Transverse colon (tissue), 4 donors: ENCODE results near the gene SHISAL1. TPM values are rescaled to one million over a fixed set of nuclear protein-coding genes. Genes with fewer than 3 reads are reported as not detected.

ENCODE experiments used
- DNase-seq: peaks from one replicate; pipeline ENCODE4 v3.0.0-alpha.2; 2019
- H3K27ac ChIP-seq, 4 donors: fragments of 200-600 bp; sonication (generic); 2 replicates each; pipeline ENCODE4 v1.5.1; 2016 to 2018; ENCODE audit warnings: inconsistent platforms in 4 of 4
- H3K27me3 ChIP-seq: fragments of 200-600 bp; sonication (generic); 2 replicates; pipeline ENCODE4 v1.5.1; 2017; ENCODE audit warnings: inconsistent platforms
- H3K36me3 ChIP-seq, 4 donors: fragments of 200-600 bp; sonication (generic); 2 replicates each; pipeline ENCODE4 v1.5.1; 2017 to 2019; ENCODE audit warnings: inconsistent platforms in 4 of 4
- H3K4me1 ChIP-seq, 4 donors: fragments of 200-600 bp; sonication (generic); 2 replicates each; pipeline ENCODE4 v1.5.1; 2017 to 2020; ENCODE audit warnings: inconsistent platforms in 4 of 4
- H3K4me3 ChIP-seq, 4 donors: fragments of 200-600 bp; sonication (generic); 1 replicate in 1 of 4; 2 replicates in 3 of 4; pipeline versions ENCODE4 v1.5.1 to v1.6.1; 2017 to 2019; ENCODE audit warnings: inconsistent platforms in 4 of 4
- H3K9me3 ChIP-seq, 2 donors: fragments of 200-600 bp; sonication (generic); 2 replicates each; pipeline ENCODE4 v1.5.1; 2017 to 2019; ENCODE audit warnings: inconsistent platforms in 2 of 2
- EP300 ChIP-seq: sonication (generic); formaldehyde crosslinking; IDR thresholded peaks from one replicate; pipeline ENCODE4 v1.6.1; 2017; ENCODE audit warnings: antibody characterized with exemption, low read depth
- POLR2A ChIP-seq: fragments of 450-650 bp; IDR thresholded peaks from one replicate; pipeline ENCODE4 v1.6.1; 2016; ENCODE audit warnings: antibody characterized with exemption, mild to moderate bottlenecking, moderate library complexity
- POLR2AphosphoS5 ChIP-seq, 3 donors: sonication (generic); formaldehyde crosslinking; IDR thresholded peaks; one replicate each; pipeline ENCODE4 v1.6.1; 2016; ENCODE audit warnings: antibody characterized with exemption in 3 of 3
- WGBS, 2 donors: methylation state at CpG; one replicate each; pipeline ENCODE4 v1.1.5; 2018; ENCODE audit warnings: low coverage in 1 of 2; 5-methylcytosine and 5-hydroxymethylcytosine counted together
- in situ Hi-C, 4 donors: fragments of 200-750 bp; cut with MboI; loops; one replicate each; pipeline versions ENCODE4 v1.15.0 to v1.15.1; 2017; ENCODE audit warnings: low sequenced_read_pairs in 3 of 4, low pct_ligation_motif_present in 1 of 4, low pct_unique_long_range_greater_than_20kb in 1 of 4
- intact Hi-C: fragments of 100-400 bp; cut with DNase I; formaldehyde crosslinking; loops from one replicate; pipeline ENCODE4 v1.15.1; 2023; ENCODE audit warnings: low total_unique reads
- total RNA-seq, 4 donors: library from RNA; depleted of rRNA; stranded (reverse); fragments of >200 nt; gene quantifications; one replicate each; pipeline ENCODE4 v1.1.0, GENCODE V29; 2016
- TF ChIP-seq, protein P1 (sequence below), 5 experiments: fragments of 200-600 bp in 3 of 5; fragments of 450-650 bp in 2 of 5; sonication (generic) in 3 of 5; IDR thresholded peaks; 1 replicate in 2 of 5; 2 replicates in 3 of 5; pipeline ENCODE4 v1.5.1; 2016 to 2017; ENCODE audit warnings: antibody characterized with exemption in 5 of 5, inconsistent platforms in 3 of 5, mild to moderate bottlenecking in 2 of 5, moderate library complexity in 1 of 5

Gene SHISAL1
- total RNA-seq, 4 donors from 2014 or later = 1.9 to 4.6 (median 3.2) TPM

DNA sequence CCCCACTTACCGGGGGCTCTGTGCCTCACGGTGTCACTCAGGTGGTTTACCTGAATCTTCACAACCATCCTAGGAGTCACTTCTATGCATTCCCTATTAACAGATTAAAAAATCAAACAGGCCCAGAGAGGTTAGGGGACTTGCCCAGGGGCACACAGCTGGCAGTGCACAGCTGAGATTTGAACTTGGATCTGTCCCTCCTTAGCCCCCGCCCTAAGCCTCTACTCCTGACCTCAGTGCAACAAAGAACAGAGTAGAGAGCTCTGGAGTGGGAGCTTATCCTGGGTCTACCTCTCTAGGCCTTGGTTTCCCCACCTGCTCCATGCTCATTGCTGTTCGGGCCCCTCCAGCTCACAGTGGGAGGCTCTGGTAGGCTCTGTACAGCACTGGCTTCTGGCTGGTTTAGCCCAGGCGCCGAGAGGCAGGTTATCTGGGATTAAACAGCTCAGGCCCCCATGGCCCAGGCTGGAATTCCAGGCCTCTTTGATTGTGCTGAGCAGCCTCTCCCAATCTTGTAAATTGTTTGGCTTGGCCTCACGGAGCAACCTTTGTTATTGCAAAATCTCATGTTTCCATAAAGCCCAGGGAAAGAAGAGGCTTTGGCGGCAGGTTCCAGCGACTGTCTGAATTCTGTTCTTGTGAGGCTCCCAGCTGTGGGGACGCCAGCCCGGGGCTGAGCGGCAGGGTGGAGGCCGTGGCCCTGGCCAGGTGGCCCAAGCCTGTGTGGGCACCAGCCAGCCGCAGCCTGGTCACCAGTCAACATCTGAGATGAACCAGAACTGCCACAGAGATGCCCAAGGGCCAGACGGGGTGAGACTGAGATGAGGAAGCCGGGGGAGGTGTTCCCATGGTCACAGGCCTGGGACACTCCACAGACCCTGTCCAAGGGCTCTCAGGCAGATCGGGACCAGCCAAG, 28.9 kb upstream of the SHISAL1 start:
- intact Hi-C loops = no loop called here
- 59% methylated on average over 16 of the region's 17 CpGs; no CpG with 5 or more reads in 1 of the 2 donors for WGBS, 2 donors
- Histone ChIP-seq H3K4me1 (peaks cover 0 to 7% (median 4%) of the 10 kb centered on the region in 4 donors), H3K27ac (peak overlapping the region; percentile 56 to 86 (median 70)), H3K4me3 (no peak overlapping the region), H3K36me3 (no peaks in the 10 kb centered on the region), H3K27me3 (no peaks in the 10 kb centered on the region), H3K9me3 (no peaks in the 10 kb centered on the region)
- TF ChIP-seq POLR2A (no peak), EP300 (no peak), POLR2AphosphoS5 (IDR thresholded peaks at IDR 0.05) (no peak)
- TF ChIP-seq, protein P1, sequence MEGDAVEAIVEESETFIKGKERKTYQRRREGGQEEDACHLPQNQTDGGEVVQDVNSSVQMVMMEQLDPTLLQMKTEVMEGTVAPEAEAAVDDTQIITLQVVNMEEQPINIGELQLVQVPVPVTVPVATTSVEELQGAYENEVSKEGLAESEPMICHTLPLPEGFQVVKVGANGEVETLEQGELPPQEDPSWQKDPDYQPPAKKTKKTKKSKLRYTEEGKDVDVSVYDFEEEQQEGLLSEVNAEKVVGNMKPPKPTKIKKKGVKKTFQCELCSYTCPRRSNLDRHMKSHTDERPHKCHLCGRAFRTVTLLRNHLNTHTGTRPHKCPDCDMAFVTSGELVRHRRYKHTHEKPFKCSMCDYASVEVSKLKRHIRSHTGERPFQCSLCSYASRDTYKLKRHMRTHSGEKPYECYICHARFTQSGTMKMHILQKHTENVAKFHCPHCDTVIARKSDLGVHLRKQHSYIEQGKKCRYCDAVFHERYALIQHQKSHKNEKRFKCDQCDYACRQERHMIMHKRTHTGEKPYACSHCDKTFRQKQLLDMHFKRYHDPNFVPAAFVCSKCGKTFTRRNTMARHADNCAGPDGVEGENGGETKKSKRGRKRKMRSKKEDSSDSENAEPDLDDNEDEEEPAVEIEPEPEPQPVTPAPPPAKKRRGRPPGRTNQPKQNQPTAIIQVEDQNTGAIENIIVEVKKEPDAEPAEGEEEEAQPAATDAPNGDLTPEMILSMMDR (IDR thresholded peaks at IDR 0.05) = no peak
- in situ Hi-C loops = no loop called here
- DNase-seq = peak; percentile 16

DNA sequence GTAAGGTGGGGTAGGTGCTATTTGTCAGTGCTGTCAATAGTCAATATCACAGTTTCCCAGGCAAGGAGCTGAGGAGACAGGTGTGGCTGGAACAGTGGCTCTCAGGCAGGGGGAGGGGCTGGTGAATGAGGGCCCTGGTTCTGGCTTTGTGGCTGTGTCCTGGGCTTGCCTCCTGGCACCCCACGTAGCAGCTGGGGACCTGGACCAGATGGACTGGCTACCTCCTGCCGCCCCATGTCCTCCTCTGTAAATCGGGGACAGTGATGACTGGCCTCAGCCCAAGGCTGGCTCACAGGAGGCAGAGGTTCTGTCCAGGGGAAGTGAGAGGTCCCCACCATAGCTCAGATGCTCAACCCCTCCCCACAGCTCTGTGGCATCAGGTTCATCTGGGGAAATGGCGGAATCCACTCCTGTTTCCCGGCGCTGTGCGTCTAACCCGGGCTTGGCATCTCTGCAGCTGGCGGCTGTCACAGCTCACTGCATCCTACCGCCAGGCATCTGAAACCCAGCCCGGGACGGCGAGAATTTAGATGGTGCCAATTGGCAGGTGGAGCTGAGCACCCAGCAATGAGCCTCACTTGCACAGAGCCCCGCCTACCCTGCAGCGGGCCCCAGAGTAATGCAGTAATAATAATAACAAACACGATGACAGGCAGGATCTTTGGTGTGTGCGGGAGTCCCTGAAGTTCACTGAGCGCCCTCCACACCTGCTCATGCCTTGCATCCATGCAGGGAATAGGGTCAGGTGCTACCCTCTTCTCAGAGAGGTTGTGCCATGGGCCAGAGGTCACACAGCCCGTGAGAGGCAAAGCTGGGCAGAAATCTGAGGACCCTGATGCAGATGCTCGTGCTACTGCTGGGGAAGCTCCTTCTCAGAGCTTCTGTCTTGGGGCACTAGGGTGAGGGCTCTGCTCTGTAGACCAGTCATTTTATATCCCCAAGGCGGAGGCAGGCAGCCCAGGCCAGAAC, 27.8 kb upstream of the SHISAL1 start:
- Histone ChIP-seq H3K27ac (peak overlapping the region in 1 of 4 donors; percentile 86), H3K36me3 (no peaks in the 10 kb centered on the region), H3K4me3 (no peak overlapping the region), H3K27me3 (no peaks in the 10 kb centered on the region), H3K4me1 (peaks cover 0 to 7% (median 4%) of the 10 kb centered on the region in 4 donors), H3K9me3 (no peaks in the 10 kb centered on the region)
- no peak for DNase-seq
- 72% methylated on average over 21 of the region's 21 CpGs; no CpG with 5 or more reads in 1 of the 2 donors for WGBS, 2 donors
- intact Hi-C loops = no loop called here
- TF ChIP-seq POLR2AphosphoS5 (IDR thresholded peaks at IDR 0.05) = no peak
- TF ChIP-seq EP300 = no peak
- TF ChIP-seq, protein P1 (IDR thresholded peaks at IDR 0.05) = no peak
- TF ChIP-seq POLR2A = no peak
- in situ Hi-C loops = no loop called here

- in situ Hi-C loops (no loop called here), intact Hi-C loops (no loop called here)
- no peak for TF ChIP-seq POLR2AphosphoS5 (IDR thresholded peaks at IDR 0.05)
- TF ChIP-seq POLR2A = no peak
- no peak for TF ChIP-seq EP300
- TF ChIP-seq, protein P1 (IDR thresholded peaks at IDR 0.05) = no peak
- Histone ChIP-seq H3K4me1 (peaks cover 0 to 7% (median 4%) of the 10 kb centered on the region in 4 donors), H3K9me3 (no peaks in the 10 kb centered on the region), H3K36me3 (no peaks in the 10 kb centered on the region), H3K27ac (no peak overlapping the region), H3K27me3 (no peaks in the 10 kb centered on the region), H3K4me3 (no peak overlapping the region)
- WGBS, 2 donors = 25% methylated on average over 1 of the region's 2 CpGs; no CpG with 5 or more reads in 1 of the 2 donors
- no peak for DNase-seq
Observed at GRCh38 chr22:44338906-44339305, 26.2 kb upstream of the SHISAL1 start.
